Stimulated activated CD4-positive, alpha-beta T cell treated with anti-CD3 and anti-CD28 coated beads, Interleukin-15, amount 100 ng/mL, for 1 hour (primary cell): ENCODE measurements around the gene POM121.
"Not testable (repeated sequence)": the region's sequence is repeated elsewhere in the genome, so short reads cannot be mapped to it uniquely, and the experiment has no call there.

ENCODE experiments used
- DNase-seq, 2 donors: peaks; one replicate each; pipeline ENCODE4 v3.0.0-alpha.2; 2020; ENCODE audit warnings: low read depth in 1 of 2, low spot score in 1 of 2

POM121 gene

DNA sequence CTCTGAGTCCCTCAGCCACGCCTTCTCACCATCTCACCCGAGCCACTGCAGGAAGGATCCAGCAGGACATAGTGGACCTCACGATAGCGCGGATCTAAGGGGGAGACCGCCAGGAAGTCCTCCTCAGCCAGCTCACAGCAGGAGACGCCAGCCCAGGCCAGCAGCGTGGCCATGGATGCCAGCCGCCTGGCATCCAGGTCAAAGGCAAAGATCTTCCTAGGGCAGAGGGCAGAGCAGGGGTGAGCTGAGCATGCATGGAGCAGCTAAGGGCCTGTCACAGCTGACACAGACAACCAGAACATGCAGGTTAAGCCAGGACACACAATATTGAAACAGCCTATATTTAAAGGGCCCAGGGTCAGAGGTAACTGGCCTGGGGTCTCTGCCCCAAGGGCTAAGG, 24.4 kb downstream of the POM121 start:
- not testable (repeated sequence) for DNase-seq

DNA sequence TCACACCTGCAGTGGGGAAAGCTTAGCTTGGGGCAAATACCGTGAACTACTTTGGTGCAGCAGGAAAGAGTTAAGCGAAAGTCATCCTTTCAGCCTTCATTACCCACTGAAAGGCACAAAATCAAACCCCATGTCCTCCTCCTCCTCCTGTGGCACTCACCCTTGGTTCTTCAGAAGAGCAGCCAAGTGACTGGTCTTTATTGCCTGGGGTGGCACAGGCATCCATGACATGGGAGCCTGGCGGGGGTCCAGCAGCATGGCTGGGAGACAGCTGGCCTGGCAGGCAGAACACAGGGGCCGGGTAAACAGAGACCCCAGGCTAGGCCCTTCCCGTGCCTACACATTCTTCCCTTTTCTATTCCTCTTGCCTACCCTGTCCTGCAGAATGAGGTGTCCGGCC, 24.8 kb downstream of the POM121 start:
- not testable (repeated sequence) for DNase-seq

DNA sequence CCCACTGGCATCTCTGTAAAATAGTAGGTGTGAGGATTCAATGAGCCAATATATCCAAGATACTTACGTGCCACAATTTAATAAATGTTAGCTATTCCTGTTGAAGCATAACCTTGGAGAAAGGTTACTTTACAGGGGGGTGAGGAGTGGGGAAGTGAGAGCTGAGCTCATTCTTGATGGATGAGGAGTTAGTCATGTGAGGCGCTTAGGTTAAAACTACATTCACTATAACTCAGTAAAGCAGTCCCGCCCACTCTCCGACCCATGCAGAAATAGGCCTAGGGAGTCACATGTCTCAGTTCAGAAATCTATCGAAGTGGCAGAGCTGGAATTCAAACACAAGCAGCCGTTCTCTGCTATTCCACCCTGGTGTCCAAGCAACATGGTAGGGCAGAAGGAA, 25.5 kb downstream of the POM121 start:
- not testable (repeated sequence) for DNase-seq

DNA sequence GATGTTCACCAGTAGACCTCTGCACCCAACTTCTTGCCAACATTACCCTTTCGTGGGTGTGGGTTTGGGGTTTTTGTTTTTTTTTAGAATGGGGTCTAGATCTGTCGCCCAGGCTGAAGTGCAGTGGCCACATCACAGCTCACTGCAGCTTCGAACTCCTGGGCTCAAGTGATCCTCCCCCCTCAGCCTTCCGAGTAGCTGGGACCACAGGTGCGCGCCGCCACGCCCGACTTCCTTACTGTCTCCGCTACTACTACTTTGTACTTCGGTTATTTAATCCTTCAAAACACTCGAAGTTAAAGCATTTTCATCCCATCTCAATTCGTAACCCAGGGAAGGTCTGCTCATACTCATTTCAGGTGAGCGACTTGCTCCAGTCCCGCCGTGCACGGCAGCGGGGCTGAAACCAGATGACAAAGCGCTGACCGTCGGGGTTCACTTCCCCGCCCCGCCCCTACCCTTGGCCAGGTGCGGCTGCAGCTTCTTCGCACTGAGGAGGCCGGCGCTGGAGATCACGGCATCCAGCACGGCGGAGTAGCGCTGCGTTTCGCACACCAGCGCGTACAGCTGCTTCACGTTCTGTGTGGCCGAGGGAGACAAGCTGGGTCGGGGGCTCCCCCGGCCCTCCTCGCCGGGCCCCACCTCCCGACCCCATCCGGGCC, 29.1 kb downstream of the POM121 start:
- DNase-seq = not testable (repeated sequence)

DNA sequence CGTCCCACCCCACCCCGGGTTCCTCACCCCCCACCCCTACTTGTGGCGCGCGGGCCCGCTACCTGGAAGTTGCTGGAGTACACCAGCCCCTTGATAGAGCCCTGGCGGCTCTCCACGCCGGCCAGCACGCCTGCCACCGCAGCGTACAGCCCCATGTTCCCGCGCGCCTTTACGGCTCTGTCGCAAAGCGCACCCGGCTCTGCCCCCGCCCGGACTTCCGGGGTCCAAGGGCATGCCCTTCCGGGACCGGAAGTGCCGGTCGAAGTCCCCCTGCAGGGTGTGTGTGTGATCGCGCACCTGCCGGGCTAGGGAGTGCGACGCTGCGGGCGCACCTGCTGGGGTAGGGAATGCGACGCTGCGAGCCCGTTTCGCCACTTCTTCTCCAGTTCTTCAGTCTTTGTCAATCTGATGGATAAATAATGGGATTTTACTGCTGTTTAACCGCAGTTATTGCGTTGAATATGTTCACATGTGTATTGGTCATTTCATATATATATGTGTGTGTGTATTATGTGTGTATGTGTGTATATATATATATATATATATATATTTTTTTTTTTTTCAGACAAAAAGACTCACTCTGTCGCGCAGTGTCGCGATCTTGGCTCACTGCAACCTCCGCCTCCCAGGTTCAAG, 29.8 kb downstream of the POM121 start:
- not testable (repeated sequence) for DNase-seq

DNA sequence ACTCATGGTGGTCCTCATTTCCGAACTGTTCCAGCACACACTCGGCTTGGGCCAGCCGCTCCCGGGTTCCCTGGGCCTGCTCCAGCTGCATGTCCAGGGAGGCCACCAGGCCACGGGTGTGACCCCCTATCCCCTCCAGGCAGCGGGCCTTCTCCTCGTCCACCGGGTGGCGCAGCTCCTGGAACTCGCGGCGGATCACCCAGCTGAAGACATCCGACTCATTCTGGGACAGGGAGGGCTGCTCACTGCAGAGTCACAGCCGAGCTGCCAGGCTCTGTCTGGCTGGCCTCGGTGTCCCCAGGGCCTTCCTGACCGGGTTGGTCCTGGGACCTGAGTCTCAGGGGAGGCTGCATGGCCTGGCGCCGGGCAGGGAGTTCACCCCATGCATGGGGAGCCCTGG, 35.1 kb downstream of the POM121 start:
- not testable (repeated sequence) for DNase-seq

DNA sequence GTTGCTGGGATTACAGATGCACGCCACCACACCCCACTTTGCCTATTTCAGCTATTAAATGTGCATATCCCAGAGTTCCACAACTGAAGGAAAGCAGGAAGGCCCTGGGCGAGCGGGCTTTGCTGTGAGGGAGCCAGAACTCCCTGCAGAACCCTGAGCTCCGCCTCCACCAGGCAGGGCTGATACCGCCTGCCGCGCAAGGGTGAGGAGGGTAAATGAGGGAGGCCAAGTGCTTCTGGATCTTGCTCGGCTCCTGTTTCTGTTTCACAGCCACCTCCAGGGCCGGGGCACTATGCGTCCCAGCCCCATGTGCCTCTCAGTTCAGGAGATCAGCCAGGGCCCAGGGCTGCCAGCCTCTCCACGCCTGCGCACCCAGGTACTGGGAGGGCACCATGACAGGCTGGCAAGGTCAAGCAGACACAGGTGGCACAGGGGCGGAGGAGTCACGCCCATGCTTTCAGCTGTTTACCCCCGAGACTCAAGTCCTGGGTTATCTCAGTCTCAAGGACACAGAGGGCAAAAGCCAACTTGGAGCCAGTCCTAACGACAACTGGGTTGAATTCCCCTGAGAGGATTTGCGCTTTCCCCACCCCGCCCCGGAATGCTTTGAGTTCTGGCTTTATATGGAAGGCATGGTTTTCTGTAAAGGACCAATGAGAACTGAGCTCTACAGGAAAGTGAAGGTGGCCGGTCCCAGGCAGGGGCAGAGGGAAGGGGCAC, 35.9 kb downstream of the POM121 start:
- DNase-seq = not testable (repeated sequence)

DNA sequence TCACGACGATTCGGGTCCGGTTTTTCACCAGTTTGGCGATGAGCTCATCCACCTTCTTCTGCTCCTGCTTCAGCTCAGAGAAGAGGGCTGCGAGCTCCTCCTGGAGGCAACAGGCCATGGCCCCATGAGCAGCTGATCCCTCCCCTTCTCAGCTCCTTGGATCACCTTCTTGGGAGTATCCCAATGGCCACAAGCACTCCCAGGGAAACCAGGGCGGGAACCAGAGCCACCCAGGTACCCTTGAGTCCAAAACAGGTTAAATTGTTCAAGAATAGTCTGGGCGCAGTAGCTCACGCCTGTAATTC, 36.4 kb downstream of the POM121 start:
- DNase-seq = not testable (repeated sequence)

DNA sequence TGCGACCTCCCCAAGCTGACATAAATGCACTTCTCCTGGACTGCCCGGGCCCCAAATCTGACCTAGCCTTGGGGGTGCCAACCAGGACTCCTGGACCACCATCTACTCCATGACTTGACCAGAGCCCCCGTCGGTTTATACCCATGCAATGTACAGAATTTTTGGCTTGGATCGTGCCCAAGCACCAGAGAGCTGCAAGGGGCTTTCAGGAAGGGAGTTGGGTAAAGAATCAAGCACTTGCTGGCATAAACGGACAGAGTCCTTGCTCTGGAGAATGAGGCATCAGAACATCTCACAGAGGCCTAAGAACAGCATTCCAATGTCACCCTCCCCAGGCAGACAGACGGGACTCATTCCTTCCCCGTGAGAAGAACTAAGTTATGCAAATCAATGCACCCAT, 38.2 kb downstream of the POM121 start:
- DNase-seq = not testable (repeated sequence)

DNA sequence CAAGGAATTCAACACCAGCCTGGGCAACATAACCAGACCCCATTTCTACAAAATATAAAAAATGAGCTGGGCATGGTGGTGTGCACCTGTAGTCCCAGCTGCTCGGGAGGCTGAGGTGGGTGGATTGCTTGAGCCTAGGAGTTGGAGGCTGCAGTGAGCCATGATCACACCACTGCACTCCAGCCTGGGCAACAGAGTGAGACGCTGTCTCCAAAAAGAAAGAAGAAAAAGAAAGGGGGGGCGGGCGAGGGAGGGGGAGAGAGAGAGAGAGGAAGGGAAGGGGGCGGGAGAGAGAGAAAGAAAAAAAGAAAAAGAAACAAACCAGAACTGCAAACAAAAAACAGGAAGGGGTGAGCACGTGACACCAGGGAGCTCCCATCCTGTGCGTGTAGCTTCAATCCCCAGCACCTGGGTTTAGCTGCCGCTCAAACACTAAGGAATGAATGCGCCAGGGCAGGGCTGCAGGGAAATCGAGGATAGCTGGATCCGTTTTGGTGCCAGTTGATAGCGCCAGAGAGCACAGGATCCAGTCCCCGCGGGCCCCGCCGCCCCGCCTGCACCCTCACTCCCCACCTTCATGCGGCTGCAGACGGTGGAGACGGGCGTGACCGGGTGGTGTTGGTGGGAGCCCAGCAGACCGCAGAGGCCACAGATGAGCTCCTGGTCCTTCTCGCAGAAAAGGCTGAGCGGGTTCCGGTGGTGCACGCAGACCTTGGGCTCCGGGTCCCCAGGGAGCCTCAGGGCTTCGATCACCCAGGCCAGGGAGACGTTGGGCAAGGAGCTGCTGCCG, 40.5 kb downstream of the POM121 start:
- DNase-seq = not testable (repeated sequence)

DNA sequence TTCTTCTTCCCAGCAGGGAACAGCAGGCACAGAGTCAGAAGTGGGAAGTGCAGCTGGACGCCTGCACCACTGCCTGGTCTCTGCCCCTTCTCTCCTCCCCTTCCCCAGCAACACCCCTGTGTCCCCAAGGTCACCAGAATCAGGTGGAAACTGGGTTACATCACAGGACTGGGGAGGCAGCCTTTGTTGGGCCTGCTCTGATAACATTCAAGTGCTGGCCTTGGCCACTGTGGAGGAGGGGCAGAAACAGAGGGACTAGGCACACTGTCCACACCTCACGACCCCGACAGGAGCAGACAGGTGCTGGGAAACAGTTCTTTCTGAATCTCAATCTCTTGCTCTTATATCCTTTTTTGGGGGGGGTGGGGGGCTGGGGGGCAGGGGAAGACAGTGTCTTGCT, 42.0 kb downstream of the POM121 start:
- DNase-seq = not testable (repeated sequence)

DNA sequence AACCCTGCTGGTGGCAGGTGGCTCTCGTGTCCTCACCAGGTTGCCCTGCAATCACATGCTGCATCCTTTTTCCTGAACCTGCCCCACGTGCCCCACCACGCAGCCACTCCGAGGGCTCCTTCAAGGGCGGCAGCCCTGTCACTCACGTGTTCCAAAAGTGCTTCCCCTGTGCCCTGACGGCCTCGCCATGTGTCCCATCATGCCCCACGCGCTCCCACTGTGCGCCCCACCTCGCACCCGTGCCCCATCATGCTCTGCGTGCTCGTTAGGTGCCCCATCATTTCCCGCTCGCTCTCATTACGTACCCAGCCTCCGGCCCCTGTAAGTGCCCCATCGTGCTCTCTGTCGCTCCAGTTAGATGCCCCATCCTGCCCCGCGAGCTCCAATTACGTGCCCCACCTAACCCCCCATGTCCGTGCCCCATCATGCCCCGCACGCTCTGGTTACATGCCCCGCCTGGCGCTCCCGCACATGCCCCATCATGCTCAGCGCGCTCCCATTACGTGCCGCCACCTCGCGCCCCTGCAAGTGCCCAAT, 44.2 kb downstream of the POM121 start, which contains the start of gene TRIM74:
Gene TRIM74 (minus strand): TSS at position 487 of the 537 bp plus-strand sequence. CDS start 3,309 bp downstream, outside the sequence.
- DNase-seq = not testable (repeated sequence)

DNA sequence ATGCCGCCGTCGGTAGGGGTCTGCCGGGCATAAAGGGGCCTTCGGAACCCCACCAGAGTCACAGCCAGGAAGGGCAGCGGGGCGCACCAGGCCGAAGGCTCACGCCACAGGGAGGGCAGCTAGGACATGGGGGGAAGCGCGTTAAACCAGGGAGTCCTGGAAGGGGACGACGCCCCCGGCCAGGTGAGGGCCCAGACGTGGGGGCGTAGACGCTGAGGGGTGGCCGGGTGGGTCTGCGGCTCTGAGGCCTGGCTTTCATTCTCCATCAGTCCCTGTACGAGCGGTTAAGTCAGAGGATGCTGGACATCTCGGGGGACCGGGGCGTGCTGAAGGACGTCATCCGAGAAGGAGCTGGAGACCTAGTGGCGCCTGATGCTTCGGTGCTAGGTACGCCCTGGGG, 44.8 kb downstream of the POM121 start:
- DNase-seq = not testable (repeated sequence)

DNA sequence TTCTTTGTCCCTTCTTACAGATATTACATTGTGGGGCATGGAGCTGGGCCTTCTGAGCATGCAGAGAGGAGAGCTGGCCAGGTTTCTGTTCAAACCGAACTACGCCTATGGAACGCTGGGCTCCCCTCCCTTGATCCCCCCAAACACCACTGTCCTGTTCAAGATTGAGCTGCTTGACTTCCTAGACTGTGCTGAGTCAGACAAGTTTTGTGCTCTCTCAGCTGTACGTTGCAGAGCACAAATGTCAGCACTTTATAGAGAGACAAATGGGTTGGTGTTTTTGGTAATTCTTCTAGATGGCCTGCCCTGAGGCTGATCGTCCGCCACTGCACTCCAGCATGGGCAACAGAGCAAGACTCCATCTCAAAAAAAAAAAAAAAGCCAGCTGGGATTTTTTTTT, 46.6 kb downstream of the POM121 start:
- DNase-seq = not testable (repeated sequence)

DNA sequence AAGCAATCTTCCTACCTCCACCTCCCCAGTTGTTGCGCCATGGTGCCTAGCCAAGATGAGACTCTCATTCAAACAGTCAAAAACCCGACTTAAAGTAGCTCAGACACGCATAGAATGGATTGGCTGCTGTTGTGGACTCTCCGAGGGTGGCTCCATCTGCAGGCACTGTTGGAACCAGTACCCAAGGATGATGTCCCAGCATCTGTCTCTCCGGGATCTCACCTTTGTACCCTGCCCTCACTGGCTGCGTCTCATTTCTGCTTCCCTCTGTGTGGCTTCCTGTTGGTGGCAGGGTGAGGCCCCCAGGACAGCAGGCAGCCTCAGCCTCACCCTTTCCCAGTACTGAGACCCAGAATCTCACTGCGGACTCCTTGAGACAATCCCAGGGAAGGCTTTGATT, 49.9 kb downstream of the POM121 start:
- not testable (repeated sequence) for DNase-seq

DNA sequence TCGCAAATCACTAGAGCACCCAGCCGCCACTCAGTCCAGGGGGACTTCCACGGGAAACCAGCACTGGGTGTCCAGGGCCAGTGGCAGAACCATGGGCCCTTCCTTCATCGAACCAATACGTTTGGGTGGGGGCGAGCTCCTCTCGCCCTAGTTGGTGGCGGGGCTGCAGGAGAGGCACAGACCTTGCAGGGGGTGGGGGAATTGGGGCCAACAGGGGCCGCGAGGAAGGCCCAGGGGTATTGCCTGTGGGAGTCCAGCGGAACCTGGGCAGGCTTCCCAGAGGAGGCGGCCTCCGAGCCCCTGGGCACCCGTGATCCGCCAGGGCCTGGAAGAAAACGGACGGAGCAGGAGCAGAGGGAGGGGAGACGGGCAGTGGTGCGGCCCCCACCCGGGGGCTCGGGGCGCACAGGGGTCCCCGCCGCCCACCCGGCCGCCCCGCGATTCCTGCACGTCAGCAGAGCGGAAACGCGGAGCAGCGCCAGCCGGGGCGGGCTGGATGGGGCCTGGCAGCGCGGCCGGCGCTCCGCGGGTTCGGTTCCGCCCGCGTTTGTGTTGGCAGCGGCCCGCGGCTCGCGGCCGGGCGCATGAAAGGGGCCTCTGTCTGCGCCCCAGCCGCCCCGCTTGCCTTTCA, 50.9 kb downstream of the POM121 start:
- DNase-seq = not testable (repeated sequence)

DNA sequence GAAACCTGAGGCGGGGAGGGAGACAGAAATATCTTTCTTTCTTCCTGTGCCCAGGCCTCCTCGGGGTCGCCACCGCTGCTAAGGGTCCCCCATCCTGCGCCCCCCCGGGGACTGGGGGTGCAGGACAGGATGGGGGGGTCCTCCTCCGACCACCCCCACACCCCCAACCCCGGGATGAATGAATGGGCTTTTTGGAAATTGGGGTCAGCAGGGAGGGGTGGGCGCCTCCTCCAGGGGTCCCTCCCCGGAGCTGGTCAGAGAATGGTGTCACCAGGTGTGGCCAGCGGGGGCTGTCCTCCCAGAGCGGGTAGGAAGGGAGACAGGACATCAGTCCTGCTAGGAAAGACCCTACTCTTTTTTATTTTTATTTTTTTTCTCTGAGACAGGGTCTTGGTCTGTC, 51.5 kb downstream of the POM121 start:
- DNase-seq = not testable (repeated sequence)

DNA sequence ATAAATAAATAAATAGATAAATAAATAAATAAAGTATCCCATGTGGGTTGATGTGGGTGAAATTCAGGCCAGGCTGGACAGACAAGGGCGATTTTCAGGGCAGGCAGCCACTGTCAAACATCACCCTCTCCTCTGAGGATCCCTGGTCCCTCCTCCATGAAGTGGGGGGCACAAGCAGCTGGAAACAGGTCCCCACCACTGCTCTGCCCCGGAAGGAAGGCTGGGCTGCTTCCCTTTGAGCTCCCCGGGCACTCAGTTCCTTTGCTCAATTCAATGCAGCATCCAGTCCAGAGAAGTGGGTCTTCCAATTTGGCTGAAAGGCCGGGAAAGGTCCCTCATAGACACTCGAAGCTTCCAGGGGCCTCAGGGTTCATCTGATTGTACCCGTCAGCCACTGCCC, 55.5 kb downstream of the POM121 start:
- DNase-seq = not testable (repeated sequence)

DNA sequence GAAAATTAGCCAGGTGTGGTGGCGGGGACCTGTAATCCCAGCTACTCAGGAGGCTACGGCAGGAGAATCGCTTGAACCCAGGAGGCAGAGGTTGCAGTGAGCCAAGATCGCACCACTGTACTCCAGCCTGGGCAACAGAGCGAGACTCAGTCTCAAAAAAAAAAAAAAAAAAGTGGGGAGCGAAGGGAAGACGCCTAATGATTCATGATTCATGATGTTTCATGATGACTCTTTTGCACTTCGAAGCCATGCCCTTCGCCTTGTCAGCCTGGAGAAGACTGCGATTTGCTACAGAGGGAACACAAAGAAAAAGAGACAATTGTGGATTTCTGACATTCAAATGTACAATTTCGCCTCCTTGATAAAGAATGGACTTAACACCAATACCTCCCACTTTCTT, 57.2 kb downstream of the POM121 start:
- DNase-seq = not testable (repeated sequence)

DNA sequence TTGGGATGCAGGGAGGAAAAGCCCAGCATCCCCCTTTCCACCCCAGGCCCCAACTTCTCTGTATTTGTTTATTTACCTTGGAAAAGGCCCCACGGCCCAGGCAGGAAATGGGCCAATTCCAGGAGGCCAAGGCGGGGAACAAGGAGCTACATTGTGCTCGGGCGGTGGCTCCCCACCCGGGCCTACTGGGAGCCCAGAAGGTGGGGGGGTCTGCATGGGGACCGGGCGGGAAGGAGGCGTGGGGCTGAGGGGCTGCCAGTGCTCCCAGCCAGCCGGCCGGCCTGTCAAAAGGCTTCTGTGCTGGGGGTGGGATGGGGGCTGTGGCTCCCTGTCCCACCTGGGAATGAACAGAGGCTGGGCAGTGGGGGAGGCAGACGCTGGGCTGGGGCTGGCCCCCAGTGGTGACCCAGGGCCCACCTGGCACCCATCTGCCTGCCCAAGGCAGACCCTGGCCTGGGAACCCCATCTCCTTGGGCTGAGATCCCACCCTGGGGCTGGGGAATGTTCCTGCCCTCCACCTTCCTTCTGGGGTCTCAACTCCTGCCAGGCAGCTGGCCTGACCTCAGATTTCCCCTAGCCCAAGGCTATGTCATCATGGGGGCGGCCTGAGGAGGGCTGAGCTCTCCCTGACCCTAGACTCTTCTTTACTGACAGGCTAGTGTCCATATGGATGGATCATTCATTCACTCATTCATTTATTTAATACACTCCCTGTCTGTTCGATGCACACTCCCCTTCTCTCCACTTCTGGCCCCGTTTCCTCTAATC, 65.4 kb downstream of the POM121 start:
- DNase-seq = not testable (repeated sequence)
